Aorta (tissue), 5 donors: ENCODE measurements around the gene CXCR5. TPM values are rescaled to one million over a fixed set of nuclear protein-coding genes. Genes with fewer than 3 reads are reported as not detected.

Experiments used
- ATAC-seq: fragments of 200-7000 bp; cut with Tn5 transposase; one replicate; pipeline ENCODE4 v1.9.1; 2022; ENCODE audit warnings: moderate library complexity; ENCODE audit not compliant: low FRiP score
- DNase-seq, 2 donors: peaks; one replicate each; pipeline ENCODE4 v3.0.0-alpha.2; 2020
- H3K27ac ChIP-seq, 2 donors: one replicate each; pipeline ENCODE4 v1.5.1; 2013; ENCODE audit warnings: low read length in 2 of 2, mild to moderate bottlenecking in 2 of 2, moderate library complexity in 2 of 2, control low read depth in 1 of 2, inconsistent platforms in 1 of 2, low read depth in 1 of 2
- H3K27me3 ChIP-seq, 2 donors: one replicate each; pipeline ENCODE4 v1.6.1; 2013; ENCODE audit warnings: control low read depth in 1 of 2, low read length in 1 of 2, mild to moderate bottlenecking in 1 of 2, moderate library complexity in 1 of 2; ENCODE audit not compliant: insufficient read depth in 2 of 2, control insufficient read depth in 1 of 2
- H3K36me3 ChIP-seq, 2 donors: one replicate each; pipeline ENCODE4 v1.6.1; 2013; ENCODE audit warnings: control low read depth in 1 of 2, low read length in 1 of 2, mild to moderate bottlenecking in 1 of 2; ENCODE audit not compliant: insufficient read depth in 2 of 2, control insufficient read depth in 1 of 2
- H3K4me1 ChIP-seq, 2 donors: one replicate each; pipeline ENCODE4 v1.6.1; 2013; ENCODE audit warnings: low read length in 2 of 2, control low read depth in 1 of 2, mild to moderate bottlenecking in 1 of 2, moderate library complexity in 1 of 2; ENCODE audit not compliant: insufficient read depth in 2 of 2, control insufficient read depth in 1 of 2
- H3K4me3 ChIP-seq, 2 donors: one replicate each; pipeline ENCODE4 v1.5.1; 2013; ENCODE audit warnings: low read length in 2 of 2, control low read depth in 1 of 2, mild to moderate bottlenecking in 1 of 2
- H3K9me3 ChIP-seq: one replicate; pipeline ENCODE4 v1.6.1; 2013; ENCODE audit warnings: mild to moderate bottlenecking, low read length; ENCODE audit not compliant: control insufficient read depth
- WGBS, 2 donors: extraction: QIAGEN DNeasy Blood & Tissue Kit; methylation state at CpG; one replicate each; pipeline ENCODE4 v1.1.7; 2013; 5-methylcytosine and 5-hydroxymethylcytosine counted together
- intact Hi-C, 2 donors: fragments of 100-400 bp; cut with DNase I; formaldehyde crosslinking; loops; one replicate each; pipeline versions ENCODE4 v1.14.2 to v1.15.0; 2022
- polyA plus RNA-seq, 2 donors: library from polyadenylated mRNA; stranded (reverse); fragments of 200-250 nt; gene quantifications; one replicate each; pipeline ENCODE4 v1.2.3, GENCODE V29; 2013
- total RNA-seq, 2 donors: library from RNA; stranded (reverse); fragmentation: NEBNext Ultra II Directional; extraction: Animal tissue kit (Norgen Biotek cat#: 25700); gene quantifications; one replicate each; pipeline ENCODE4 v1.2.1, GENCODE V29; 2021
- donor health status: healthy with polysubstance abuse.
- donor health status: Bipolar disorder and iron deficiency.
- donor health status: DM: no; HTN: no; CAD: no.
- donor health status: DM: no; HTN: no; CAD: no.
- donor health status: DM: yes; HTN: yes; CAD: no.

Gene CXCR5
- total and polyA plus RNA-seq, 4 donors = 0.06 to 0.69 (median 0.20) TPM

DNA sequence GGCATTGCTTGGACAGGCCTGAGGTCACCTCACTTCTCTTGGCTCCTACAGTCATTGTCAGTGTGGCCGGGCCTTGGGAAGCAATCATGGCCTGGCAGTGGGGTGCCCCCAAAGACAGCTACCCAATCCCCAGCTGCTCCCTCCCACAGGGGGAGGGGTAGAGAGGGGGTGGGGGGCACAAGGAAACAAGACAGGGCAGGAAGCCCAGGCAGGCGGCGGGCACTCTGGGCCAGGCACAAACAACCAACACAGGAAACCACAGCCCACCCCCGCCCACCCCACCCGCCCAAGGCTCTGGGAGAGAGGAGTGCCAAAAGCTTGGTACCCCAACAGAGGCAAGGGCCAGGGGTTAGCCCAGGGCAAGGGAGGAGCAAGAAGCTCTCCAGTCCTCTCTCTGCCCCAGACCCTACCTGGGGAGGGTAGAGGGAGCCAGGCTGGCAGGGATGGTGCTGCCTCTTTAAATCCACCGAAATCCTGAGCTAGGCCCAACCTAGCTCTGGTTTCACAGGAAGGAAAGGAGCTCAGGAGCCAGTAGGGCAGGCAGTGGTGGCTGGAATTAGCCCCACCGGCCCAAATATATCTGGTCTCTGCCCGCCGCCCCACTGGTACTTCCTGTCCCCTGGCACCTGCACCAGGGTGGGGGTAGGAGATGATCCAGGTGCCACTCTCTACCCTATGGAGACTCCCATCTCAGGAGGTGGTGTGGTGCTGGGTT lies 29.9 kb downstream of the CXCR5 start:
- no peak for ATAC-seq
- 2 to 5% methylated on average over 8 to 9 of the region's 9 CpGs for WGBS, 2 donors
- Histone ChIP-seq H3K9me3 (no peaks in the 10 kb centered on the region), H3K4me3 (no peak overlapping the region), H3K27ac (peak overlapping the region; percentile 7 to 89), H3K27me3 (no peaks in the 10 kb centered on the region), H3K4me1 (no peaks in the 10 kb centered on the region), H3K36me3 (no peaks in the 10 kb centered on the region)
- intact Hi-C loops = no loop called here
- DNase-seq = no peak

DNA sequence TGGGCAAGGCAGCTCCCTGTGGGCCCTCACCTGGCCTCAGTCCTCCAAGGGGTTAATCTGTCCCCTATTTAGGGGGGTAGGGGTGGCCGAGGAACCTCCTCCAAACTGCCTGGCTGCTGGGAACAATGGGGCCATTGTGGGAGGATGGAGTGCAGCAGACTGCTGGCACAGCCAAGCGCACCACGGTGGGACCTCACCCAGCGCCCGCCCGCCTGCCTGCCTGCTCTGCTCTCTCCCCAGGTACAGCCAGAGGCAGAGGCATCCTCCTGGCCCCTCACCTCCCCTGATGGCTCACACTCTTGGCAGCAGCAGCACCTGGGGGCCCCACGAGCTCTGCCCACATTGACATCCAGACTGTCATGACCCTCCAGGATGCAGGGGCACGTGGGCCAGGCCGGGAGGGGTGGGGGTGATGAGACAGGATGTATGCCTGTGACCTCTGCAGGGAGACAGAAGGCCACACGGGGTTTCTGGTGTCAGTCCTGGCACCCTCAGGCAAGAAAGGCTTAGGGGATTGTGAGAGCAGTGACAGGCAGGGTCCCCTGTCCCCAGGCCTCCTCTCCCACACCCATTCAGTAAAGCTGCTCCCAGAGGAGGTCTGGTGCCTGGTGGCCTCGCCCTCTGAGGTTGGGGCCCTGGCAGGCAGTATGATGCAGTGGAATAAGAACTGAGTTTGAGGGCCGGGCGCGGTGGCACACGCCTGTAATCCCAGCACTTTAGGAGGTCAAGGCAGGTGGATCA lies 30.7 kb downstream of the CXCR5 start:
- peak in 1 of 2 donors; percentile 69 for DNase-seq

DNA sequence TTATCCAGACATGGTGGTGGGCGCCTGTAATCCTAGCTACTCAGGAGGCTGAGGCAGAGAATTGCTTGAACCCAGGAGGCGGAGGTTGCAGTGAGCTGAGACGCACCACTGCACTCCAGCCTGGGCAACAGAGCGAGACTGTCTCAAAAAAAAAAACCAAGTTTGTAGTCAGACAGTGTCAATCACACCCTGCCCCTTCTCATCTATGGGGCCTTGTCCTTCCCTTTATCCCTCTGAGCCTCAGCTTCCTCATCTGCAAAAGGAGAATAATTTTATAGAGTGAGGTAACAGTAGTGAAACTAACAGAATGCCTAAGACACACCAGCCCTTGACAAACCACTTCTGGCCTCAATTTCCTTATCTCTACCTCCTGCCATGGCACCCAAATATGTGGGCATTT lies 31.3 kb downstream of the CXCR5 start:
- WGBS, 2 donors = 72 to 76% methylated on average over 4 of the region's 4 CpGs
- H3K4me3 ChIP-seq = no peak overlapping the region

More for the DNA sequence above, 30.7 kb downstream of the CXCR5 start:
- 15 to 22% methylated on average over 15 of the region's 15 CpGs for WGBS, 2 donors
- ATAC-seq = no peak
- no peaks in the 10 kb centered on the region for H3K4me1 ChIP-seq
- H3K4me3 ChIP-seq = no peak overlapping the region
- no peaks in the 10 kb centered on the region for H3K36me3 ChIP-seq
- H3K9me3 ChIP-seq = no peaks in the 10 kb centered on the region
- peak overlapping the region; percentile 7 to 37 for H3K27ac ChIP-seq
- intact Hi-C loops = no loop called here
- no peaks in the 10 kb centered on the region for H3K27me3 ChIP-seq

DNA sequence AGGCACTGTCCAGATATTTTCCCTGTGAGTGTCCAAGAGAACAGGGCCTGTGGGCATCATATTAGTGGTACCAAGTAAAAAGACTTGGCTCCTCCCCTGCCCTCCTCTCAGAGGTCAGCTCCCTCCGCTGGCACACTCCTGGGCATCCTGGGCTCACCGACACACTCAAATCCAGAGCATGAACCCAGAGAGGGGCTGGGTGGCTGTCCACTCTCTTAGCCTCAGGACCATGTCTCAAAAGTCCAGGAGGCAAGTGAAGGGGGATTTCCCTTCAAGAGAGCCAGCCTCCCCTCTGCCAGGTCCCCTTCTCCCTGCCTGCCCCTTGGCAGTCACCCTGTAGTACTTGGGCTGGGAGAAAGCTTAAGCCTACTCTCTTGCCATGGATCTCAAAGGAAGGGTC lies 31.7 kb downstream of the CXCR5 start:
- Histone ChIP-seq H3K36me3 (no peaks in the 10 kb centered on the region), H3K4me3 (no peak overlapping the region), H3K27ac (peak overlapping the region; percentile 30 to 76), H3K4me1 (no peaks in the 10 kb centered on the region), H3K9me3 (no peaks in the 10 kb centered on the region), H3K27me3 (no peaks in the 10 kb centered on the region)
- WGBS, 2 donors = 16 to 29% methylated on average over 2 of the region's 2 CpGs
- DNase-seq = no peak
- intact Hi-C loops = no loop called here
- no peak for ATAC-seq

More for the DNA sequence above, 31.3 kb downstream of the CXCR5 start:
- no peaks in the 10 kb centered on the region for H3K27me3 ChIP-seq
- ATAC-seq (no peak), DNase-seq (no peak)
- intact Hi-C loops = no loop called here
- peak overlapping the region; percentile 30 to 76 for H3K27ac ChIP-seq
- H3K9me3 ChIP-seq = no peaks in the 10 kb centered on the region
- H3K36me3 ChIP-seq = no peaks in the 10 kb centered on the region
- no peaks in the 10 kb centered on the region for H3K4me1 ChIP-seq

DNA sequence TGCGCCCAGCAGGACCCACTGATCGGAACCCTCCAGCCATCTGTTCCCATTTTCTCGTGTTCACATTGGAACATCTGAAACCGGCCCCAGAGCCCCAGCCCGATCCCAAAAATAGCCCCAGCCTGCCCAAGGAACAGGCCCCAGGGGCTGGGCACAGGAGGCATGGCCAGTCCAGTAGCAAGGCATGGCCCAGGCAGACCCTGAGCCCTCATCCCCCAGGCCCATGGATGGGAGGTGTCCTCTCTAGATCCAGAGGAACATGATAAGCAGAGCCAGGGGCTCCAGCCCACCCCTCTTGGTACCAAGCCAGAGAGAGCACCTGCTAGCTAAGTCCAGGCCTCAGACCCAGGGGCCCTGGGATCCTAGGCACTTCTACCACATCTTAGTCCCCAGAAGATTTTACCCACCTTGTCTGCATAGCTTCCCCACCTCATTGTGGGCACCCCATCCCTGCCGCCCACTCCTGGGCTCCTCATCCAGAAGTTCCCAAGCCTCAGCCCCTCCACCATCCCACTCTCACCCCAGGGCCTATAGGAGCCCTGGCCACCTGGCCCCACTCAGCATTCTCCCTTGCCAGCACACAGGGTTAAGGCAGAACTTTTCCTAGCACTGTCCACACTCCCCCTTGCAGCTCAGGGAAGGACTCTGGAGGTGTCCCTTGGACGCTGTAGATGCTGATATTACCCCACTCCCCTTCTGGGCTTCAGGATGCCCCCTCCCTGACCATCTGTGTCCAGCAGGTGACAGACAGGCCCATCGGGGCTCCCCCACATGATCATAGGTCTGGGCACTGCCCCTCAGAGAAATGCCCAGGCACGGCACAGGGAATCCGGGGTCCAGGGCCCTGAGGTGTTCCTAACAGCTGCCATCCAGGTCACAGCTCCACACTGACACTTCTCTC lies 32.5 kb downstream of the CXCR5 start:
- 12 to 18% methylated on average over 10 of the region's 10 CpGs for WGBS, 2 donors
- intact Hi-C loops = no loop called here
- Histone ChIP-seq H3K36me3 (no peaks in the 10 kb centered on the region), H3K27me3 (no peaks in the 10 kb centered on the region), H3K27ac (peak overlapping the region; percentile 30 to 76), H3K4me1 (no peaks in the 10 kb centered on the region), H3K4me3 (no peak overlapping the region), H3K9me3 (no peaks in the 10 kb centered on the region)
- DNase-seq (no peak), ATAC-seq (no peak)

DNA sequence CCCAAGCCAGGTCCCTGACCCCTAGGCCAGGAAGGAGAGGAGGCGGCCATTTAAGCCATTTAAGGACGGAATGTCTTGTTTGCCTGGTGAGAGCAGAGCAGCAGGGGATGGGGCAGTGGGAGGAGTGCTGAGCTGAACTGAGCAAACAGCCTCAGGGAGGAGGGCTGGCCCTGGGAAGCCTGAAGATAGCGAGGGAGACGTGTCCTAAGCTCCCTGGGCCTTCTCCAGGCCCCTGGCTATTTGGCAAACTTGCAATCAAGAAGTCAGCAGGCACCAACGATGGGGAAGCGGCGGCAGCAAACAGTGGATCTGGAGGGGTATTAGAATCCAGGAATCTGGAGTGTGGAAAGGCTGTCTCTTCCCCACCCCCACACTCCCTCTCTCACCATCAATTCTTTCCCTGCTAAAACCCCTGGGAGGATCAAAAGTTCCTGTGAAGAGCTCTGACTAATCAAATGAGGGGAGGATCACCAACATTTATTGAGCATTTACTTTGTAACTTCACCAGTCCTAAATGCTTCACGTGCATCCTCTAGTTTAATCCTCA lies 33.2 kb downstream of the CXCR5 start:
- no peaks in the 10 kb centered on the region for H3K4me1 ChIP-seq
- peak in 1 of 2 donors; percentile 79 for DNase-seq
- intact Hi-C loops = no loop called here
- no peaks in the 10 kb centered on the region for H3K9me3 ChIP-seq
- peak overlapping the region; percentile 62 to 76 for H3K27ac ChIP-seq
- H3K36me3 ChIP-seq = no peaks in the 10 kb centered on the region
- no peak for ATAC-seq
- WGBS, 2 donors = 5 to 8% methylated on average over 8 of the region's 8 CpGs
- H3K27me3 ChIP-seq = no peaks in the 10 kb centered on the region
- H3K4me3 ChIP-seq = no peak overlapping the region

DNA sequence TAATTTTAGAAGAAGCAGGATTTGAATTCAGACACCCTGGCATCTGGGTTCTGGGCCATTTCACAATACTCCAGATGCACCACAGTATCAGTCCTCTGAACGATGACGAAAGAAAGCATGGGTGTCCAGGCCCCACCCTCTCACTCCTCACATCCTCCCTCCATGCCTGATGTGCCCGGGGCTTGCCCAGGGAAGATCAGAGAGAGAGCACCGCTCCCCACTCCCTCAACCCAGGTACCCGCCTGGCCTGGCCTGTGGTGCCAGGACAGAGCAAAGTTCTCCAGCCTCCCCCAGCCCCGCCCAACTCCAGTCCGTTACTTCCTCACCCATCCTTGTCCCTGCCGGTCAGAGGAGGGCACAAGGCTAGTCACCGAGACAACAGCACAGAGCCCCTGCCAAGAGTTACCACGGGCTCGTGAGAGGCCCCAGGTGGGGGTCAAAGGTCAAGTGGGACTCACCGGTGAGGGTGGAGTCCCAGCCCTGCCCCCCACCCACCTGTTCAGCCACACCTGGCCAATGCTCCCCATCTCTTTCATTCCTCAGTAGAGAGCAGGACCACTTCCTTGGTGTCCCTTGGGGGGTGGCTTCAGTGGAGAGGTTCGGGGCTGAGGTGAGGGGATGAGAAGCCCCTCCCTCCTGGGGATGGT lies 33.9 kb downstream of the CXCR5 start:
- no peaks in the 10 kb centered on the region for H3K4me1 ChIP-seq
- no peak overlapping the region for H3K4me3 ChIP-seq
- peak overlapping the region; percentile 62 to 80 for H3K27ac ChIP-seq
- H3K9me3 ChIP-seq = no peaks in the 10 kb centered on the region
- 7 to 8% methylated on average over 13 of the region's 13 CpGs for WGBS, 2 donors
- peak; percentile 56 for ATAC-seq
- peak in 1 of 2 donors; percentile 75 for DNase-seq
- H3K36me3 ChIP-seq = no peaks in the 10 kb centered on the region
- H3K27me3 ChIP-seq = no peaks in the 10 kb centered on the region
- intact Hi-C loops = no loop called here

DNA sequence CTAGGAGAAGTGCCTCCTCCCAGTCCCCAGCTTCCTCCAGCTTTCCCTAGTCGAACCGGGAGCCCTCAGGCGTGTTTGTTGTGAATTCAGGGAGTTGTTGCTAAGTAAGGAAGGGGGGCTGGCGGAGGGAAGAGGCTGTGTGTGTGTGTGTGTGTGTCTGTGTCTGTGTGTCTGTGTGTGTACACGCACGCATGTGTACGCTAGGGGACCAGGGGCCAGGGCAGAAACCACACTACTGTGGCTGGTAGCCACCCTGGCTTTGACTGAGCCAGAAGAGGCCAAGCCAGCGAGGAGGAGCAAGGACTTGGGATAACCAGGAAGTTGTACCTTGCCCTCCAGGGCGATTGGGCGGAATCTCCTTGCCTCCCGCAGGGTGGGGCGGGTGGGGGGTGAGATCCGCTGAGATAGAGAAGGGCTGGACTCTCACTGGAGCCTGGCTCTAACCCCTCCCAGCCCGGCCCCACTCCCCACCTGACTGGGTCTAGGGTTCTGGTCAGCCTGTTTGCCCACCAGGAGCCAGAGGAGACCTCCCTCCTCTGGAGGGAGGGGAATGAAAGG lies 34.5 kb downstream of the CXCR5 start:
- intact Hi-C loops = no loop called here
- no peaks in the 10 kb centered on the region for H3K36me3 ChIP-seq
- peak overlapping the region in 1 of 2 donors; percentile 6 for H3K4me3 ChIP-seq
- WGBS, 2 donors = 3% methylated on average over 14 of the region's 14 CpGs
- H3K4me1 ChIP-seq = no peaks in the 10 kb centered on the region
- H3K9me3 ChIP-seq = no peaks in the 10 kb centered on the region
- H3K27me3 ChIP-seq = no peaks in the 10 kb centered on the region
- ATAC-seq (peak; percentile 49), DNase-seq (peak; percentile 88 to 90)
- H3K27ac ChIP-seq = peak overlapping the region; percentile 62 to 87
